WTC11 (cell line): ENCODE data around the gene CRISP2. TPM values are rescaled to one million over a fixed set of nuclear protein-coding genes. Genes with fewer than 3 reads are reported as not detected.

ENCODE experiments used
- ATAC-seq: fragments of 200-7000 bp; cut with Tn5 transposase; 2 replicates; pipeline ENCODE4 v1.10.0; 2021; ENCODE audit warnings: mild to moderate bottlenecking, moderate library complexity
- CTCF ChIA-PET: fragments of 300-600 bp; sonication (Branson Sonifier 250); formaldehyde crosslinking; loops from one replicate; lab custom pipeline; 2021; ENCODE audit warnings: antibody characterized with exemption; lab: Charles Lee
- POLR2A ChIA-PET: fragments of 350-600 bp; sonication (Branson Sonifier 250); formaldehyde crosslinking; loops from one replicate; lab custom pipeline; 2021; ENCODE audit warnings: antibody characterized with exemption; lab: Charles Lee
- DNase-seq: peaks from one replicate; pipeline ENCODE4 v3.0.0; 2021; ENCODE audit warnings: low spot score
- H3K27ac Mint-ChIP-seq: 2 replicates; pipeline ENCODE4 v1.8.0; 2021; ENCODE audit warnings: mixed read lengths
- H3K27me3 Mint-ChIP-seq: 2 replicates; pipeline ENCODE4 v1.8.0; 2021; ENCODE audit warnings: low read depth, mild to moderate bottlenecking, moderate library complexity, mixed read lengths
- H3K36me3 Mint-ChIP-seq: 2 replicates; pipeline ENCODE4 v1.8.0; 2021; ENCODE audit warnings: mixed read lengths
- H3K4me1 Mint-ChIP-seq: 2 replicates; pipeline ENCODE4 v1.8.0; 2022; ENCODE audit warnings: mixed read lengths
- H3K4me3 Mint-ChIP-seq: 2 replicates; pipeline ENCODE4 v1.8.0; 2021; ENCODE audit warnings: mild to moderate bottlenecking, moderate library complexity, mixed read lengths
- H3K9me3 Mint-ChIP-seq: 2 replicates; pipeline ENCODE4 v1.8.0; 2021; ENCODE audit warnings: mixed read lengths
- ATF1 ChIP-seq: sonication (generic); formaldehyde crosslinking; IDR thresholded peaks from 2 replicates; pipeline ENCODE4 v1.8.1; 2023; ENCODE audit warnings: mild to moderate bottlenecking, moderate library complexity, missing genetic modification reagents
- FOXK1 ChIP-seq: sonication (generic); formaldehyde crosslinking; IDR thresholded peaks from 2 replicates; pipeline ENCODE4 v1.8.0; 2022; ENCODE audit warnings: mild to moderate bottlenecking, moderate library complexity, missing genetic modification reagents
- FOXP1 ChIP-seq: sonication (generic); formaldehyde crosslinking; IDR thresholded peaks from 2 replicates; pipeline ENCODE4 v1.8.0; 2022; ENCODE audit warnings: missing genetic modification reagents, mild to moderate bottlenecking, moderate library complexity, borderline replicate concordance
- GABPB1 ChIP-seq: sonication (generic); formaldehyde crosslinking; IDR thresholded peaks from 2 replicates; pipeline ENCODE4 v1.8.1; 2023; ENCODE audit warnings: mild to moderate bottlenecking, missing genetic modification reagents
- JUN ChIP-seq: sonication (generic); formaldehyde crosslinking; IDR thresholded peaks from 2 replicates; pipeline ENCODE4 v1.8.0; 2023; ENCODE audit warnings: mild to moderate bottlenecking, missing genetic modification reagents
- OVOL2 ChIP-seq: fragments of 250-450 bp; sonication (Bioruptor Pico); IDR thresholded peaks from 2 replicates; pipeline ENCODE4 v1.9.0; 2021; ENCODE audit warnings: mild to moderate bottlenecking, borderline replicate concordance
- SOX15 ChIP-seq: fragments of 250-450 bp; sonication (Bioruptor Pico); IDR thresholded peaks from 2 replicates; pipeline ENCODE4 v1.9.0; 2021; ENCODE audit warnings: mild to moderate bottlenecking
- TEAD1 ChIP-seq: sonication (generic); formaldehyde crosslinking; IDR thresholded peaks from 2 replicates; pipeline ENCODE4 v1.8.0; 2022; ENCODE audit warnings: mild to moderate bottlenecking, missing genetic modification reagents
- TEAD4 ChIP-seq: sonication (generic); formaldehyde crosslinking; IDR thresholded peaks from 2 replicates; pipeline ENCODE4 v1.8.0; 2022; ENCODE audit warnings: mild to moderate bottlenecking, missing genetic modification reagents
- total RNA-seq: library from RNA; stranded (reverse); gene quantifications from 3 replicates; pipeline ENCODE4 v1.2.3, GENCODE V29; 2021
- TF ChIP-seq, protein P1 (sequence below): sonication (generic); formaldehyde crosslinking; IDR thresholded peaks from 2 replicates; pipeline ENCODE4 v1.8.0; 2023; ENCODE audit warnings: missing genetic modification reagents, mild to moderate bottlenecking, borderline replicate concordance
- TF ChIP-seq, protein P2 (sequence below): sonication (generic); formaldehyde crosslinking; IDR thresholded peaks from 2 replicates; pipeline ENCODE4 v1.8.0; 2022; ENCODE audit warnings: mild to moderate bottlenecking, missing genetic modification reagents
- TF ChIP-seq, protein P3 (sequence below): sonication (generic); formaldehyde crosslinking; IDR thresholded peaks from 2 replicates; pipeline ENCODE4 v1.8.1; 2022; ENCODE audit warnings: low read depth, missing genetic modification reagents, borderline replicate concordance
- TF ChIP-seq, protein P4 (sequence below): sonication (generic); formaldehyde crosslinking; IDR thresholded peaks from 2 replicates; pipeline ENCODE4 v1.8.1; 2022; ENCODE audit warnings: mild to moderate bottlenecking, moderate library complexity, missing genetic modification reagents
- TF ChIP-seq, protein P5 (sequence below): fragments of 250-450 bp; sonication (Bioruptor Pico); IDR thresholded peaks from 2 replicates; pipeline ENCODE4 v1.9.0; 2021; ENCODE audit warnings: mild to moderate bottlenecking
- TF ChIP-seq, protein P6 (sequence below): sonication (generic); formaldehyde crosslinking; IDR thresholded peaks from 2 replicates; pipeline ENCODE4 v1.8.0; 2022; ENCODE audit warnings: mild to moderate bottlenecking, missing genetic modification reagents

Gene CRISP2
- total RNA-seq, 1 experiment from 2014 or later = not detected

DNA sequence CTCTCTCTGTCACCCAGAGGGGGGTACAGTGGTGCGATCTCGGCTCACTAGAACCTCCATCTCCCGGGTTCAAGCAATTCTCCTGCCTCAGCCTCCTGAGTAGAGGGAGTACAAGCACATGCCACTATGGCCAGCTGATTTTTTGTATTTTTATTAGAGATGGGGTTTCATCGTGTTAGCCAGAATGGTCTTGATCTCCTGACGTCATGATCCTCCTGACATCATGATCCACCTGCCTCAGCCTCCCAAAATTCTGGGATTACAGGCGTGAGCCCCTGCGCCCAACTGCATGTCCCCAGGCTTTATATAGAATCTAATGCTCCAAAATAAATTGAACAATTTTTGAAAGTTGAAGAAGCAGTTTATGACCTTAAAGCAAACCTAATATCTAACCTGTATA lies 7.0 kb upstream of the CRISP2 start (continued):
- TF ChIP-seq, protein P1, sequence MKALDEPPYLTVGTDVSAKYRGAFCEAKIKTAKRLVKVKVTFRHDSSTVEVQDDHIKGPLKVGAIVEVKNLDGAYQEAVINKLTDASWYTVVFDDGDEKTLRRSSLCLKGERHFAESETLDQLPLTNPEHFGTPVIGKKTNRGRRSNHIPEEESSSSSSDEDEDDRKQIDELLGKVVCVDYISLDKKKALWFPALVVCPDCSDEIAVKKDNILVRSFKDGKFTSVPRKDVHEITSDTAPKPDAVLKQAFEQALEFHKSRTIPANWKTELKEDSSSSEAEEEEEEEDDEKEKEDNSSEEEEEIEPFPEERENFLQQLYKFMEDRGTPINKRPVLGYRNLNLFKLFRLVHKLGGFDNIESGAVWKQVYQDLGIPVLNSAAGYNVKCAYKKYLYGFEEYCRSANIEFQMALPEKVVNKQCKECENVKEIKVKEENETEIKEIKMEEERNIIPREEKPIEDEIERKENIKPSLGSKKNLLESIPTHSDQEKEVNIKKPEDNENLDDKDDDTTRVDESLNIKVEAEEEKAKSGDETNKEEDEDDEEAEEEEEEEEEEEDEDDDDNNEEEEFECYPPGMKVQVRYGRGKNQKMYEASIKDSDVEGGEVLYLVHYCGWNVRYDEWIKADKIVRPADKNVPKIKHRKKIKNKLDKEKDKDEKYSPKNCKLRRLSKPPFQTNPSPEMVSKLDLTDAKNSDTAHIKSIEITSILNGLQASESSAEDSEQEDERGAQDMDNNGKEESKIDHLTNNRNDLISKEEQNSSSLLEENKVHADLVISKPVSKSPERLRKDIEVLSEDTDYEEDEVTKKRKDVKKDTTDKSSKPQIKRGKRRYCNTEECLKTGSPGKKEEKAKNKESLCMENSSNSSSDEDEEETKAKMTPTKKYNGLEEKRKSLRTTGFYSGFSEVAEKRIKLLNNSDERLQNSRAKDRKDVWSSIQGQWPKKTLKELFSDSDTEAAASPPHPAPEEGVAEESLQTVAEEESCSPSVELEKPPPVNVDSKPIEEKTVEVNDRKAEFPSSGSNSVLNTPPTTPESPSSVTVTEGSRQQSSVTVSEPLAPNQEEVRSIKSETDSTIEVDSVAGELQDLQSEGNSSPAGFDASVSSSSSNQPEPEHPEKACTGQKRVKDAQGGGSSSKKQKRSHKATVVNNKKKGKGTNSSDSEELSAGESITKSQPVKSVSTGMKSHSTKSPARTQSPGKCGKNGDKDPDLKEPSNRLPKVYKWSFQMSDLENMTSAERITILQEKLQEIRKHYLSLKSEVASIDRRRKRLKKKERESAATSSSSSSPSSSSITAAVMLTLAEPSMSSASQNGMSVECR (CRISPR knock-in tag) = no peak
- TF ChIP-seq ATF1 (CRISPR knock-in tag) = no peak
- TF ChIP-seq TEAD1 (CRISPR knock-in tag) = no peak
- TF ChIP-seq FOXK1 (CRISPR knock-in tag) = no peak
- TF ChIP-seq, protein P2, sequence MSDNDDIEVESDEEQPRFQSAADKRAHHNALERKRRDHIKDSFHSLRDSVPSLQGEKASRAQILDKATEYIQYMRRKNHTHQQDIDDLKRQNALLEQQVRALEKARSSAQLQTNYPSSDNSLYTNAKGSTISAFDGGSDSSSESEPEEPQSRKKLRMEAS (CRISPR knock-in tag) = no peak
- no peak for TF ChIP-seq GABPB1 (CRISPR knock-in tag)
- no peak for TF ChIP-seq OVOL2 (CRISPR knock-in tag)
- TF ChIP-seq TEAD4 (CRISPR knock-in tag) = no peak
- TF ChIP-seq, protein P3, sequence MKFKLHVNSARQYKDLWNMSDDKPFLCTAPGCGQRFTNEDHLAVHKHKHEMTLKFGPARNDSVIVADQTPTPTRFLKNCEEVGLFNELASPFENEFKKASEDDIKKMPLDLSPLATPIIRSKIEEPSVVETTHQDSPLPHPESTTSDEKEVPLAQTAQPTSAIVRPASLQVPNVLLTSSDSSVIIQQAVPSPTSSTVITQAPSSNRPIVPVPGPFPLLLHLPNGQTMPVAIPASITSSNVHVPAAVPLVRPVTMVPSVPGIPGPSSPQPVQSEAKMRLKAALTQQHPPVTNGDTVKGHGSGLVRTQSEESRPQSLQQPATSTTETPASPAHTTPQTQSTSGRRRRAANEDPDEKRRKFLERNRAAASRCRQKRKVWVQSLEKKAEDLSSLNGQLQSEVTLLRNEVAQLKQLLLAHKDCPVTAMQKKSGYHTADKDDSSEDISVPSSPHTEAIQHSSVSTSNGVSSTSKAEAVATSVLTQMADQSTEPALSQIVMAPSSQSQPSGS (CRISPR knock-in tag) = no peak

DNA sequence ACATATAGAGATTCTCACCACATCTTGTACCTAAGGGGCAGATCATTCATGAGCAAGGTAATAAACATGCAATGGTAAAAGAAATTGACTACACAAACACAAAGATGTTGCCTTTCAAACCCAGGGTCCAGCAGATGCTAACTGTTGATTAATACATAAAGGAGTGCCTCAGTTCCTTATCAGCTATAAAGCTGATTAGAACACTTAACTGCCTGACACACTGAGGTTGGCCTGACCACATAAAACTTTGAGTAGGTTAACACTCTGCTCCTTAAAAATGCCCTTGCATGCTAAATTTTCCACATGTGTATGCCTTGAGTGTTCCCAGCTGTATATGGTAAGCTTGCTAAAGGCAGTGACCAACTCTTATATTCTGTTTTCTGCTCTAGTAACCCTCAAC lies 14.9 kb downstream of the CRISP2 start:
- TF ChIP-seq, protein P4, sequence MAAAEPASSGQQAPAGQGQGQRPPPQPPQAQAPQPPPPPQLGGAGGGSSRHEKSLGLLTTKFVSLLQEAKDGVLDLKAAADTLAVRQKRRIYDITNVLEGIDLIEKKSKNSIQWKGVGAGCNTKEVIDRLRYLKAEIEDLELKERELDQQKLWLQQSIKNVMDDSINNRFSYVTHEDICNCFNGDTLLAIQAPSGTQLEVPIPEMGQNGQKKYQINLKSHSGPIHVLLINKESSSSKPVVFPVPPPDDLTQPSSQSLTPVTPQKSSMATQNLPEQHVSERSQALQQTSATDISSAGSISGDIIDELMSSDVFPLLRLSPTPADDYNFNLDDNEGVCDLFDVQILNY (CRISPR knock-in tag) = no peak
- no peak for TF ChIP-seq FOXP1 (CRISPR knock-in tag)
- ChIA-PET POLR2A (no interaction called here), CTCF (no interaction called here)
- Mint-ChIP-seq H3K4me3 (no peak overlapping the region), H3K36me3 (peaks cover 4% of the 10 kb centered on the region; the same call in 1 of the 2 replicates), H3K27ac (no peak overlapping the region), H3K9me3 (peaks cover 16% of the 10 kb centered on the region), H3K4me1 (0 out of 2 replicates have a peak, but pooled peaks cover 3% of the 10 kb centered on the region), H3K27me3 (no peaks in the 10 kb centered on the region)
- DNase-seq = no peak
- ATAC-seq = no peak

DNA sequence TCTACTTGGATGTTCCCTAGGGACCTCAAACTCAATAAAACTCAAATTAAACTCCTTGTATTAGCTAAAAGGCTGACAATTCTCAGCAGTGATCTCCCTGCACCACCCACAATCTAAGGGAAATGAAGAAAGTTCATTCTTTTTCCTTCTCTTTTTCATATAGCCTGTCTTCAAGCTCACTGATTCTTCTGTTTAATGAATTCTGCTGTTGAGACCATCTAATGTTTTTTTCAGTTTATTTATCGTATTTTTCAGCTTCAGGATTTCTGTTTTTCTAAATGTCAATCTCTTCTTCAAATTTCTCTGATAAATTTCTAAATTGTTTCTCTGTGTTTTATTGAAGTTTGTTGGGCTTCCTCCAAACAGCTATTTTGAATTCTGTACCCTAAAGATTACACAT lies 19.8 kb downstream of the CRISP2 start:
- Mint-ChIP-seq H3K4me1 (0 out of 2 replicates have a peak, but pooled peaks cover 3% of the 10 kb centered on the region), H3K4me3 (no peak overlapping the region), H3K9me3 (peaks cover 9% of the 10 kb centered on the region), H3K36me3 (peaks cover 4% of the 10 kb centered on the region; the same call in 1 of the 2 replicates), H3K27me3 (no peaks in the 10 kb centered on the region), H3K27ac (no peak overlapping the region)
- DNase-seq (no peak), ATAC-seq (no peak)
- POLR2A ChIA-PET = no interaction called here
- CTCF ChIA-PET = no interaction called here
- TF ChIP-seq, protein P5, sequence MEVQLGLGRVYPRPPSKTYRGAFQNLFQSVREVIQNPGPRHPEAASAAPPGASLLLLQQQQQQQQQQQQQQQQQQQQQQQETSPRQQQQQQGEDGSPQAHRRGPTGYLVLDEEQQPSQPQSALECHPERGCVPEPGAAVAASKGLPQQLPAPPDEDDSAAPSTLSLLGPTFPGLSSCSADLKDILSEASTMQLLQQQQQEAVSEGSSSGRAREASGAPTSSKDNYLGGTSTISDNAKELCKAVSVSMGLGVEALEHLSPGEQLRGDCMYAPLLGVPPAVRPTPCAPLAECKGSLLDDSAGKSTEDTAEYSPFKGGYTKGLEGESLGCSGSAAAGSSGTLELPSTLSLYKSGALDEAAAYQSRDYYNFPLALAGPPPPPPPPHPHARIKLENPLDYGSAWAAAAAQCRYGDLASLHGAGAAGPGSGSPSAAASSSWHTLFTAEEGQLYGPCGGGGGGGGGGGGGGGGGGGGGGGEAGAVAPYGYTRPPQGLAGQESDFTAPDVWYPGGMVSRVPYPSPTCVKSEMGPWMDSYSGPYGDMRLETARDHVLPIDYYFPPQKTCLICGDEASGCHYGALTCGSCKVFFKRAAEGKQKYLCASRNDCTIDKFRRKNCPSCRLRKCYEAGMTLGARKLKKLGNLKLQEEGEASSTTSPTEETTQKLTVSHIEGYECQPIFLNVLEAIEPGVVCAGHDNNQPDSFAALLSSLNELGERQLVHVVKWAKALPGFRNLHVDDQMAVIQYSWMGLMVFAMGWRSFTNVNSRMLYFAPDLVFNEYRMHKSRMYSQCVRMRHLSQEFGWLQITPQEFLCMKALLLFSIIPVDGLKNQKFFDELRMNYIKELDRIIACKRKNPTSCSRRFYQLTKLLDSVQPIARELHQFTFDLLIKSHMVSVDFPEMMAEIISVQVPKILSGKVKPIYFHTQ (CRISPR knock-in tag) = no peak
- no peak for TF ChIP-seq SOX15 (CRISPR knock-in tag)
- TF ChIP-seq JUN (CRISPR knock-in tag) = no peak
- TF ChIP-seq TEAD1 (CRISPR knock-in tag) = no peak
- TF ChIP-seq, protein P6, sequence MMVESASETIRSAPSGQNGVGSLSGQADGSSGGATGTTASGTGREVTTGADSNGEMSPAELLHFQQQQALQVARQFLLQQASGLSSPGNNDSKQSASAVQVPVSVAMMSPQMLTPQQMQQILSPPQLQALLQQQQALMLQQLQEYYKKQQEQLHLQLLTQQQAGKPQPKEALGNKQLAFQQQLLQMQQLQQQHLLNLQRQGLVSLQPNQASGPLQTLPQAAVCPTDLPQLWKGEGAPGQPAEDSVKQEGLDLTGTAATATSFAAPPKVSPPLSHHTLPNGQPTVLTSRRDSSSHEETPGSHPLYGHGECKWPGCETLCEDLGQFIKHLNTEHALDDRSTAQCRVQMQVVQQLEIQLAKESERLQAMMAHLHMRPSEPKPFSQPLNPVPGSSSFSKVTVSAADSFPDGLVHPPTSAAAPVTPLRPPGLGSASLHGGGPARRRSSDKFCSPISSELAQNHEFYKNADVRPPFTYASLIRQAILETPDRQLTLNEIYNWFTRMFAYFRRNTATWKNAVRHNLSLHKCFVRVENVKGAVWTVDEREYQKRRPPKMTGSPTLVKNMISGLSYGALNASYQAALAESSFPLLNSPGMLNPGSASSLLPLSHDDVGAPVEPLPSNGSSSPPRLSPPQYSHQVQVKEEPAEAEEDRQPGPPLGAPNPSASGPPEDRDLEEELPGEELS (CRISPR knock-in tag) = no peak
